Caco-2 (cell line): Measurements from ENCODE around the gene ADAM15. TPM values are rescaled to one million over a fixed set of nuclear protein-coding genes. Genes with fewer than 3 reads are reported as not detected.

Experiments used
- BruUV-seq: library from RNA; stranded (reverse); fragments of 400-500 nt; replicated peaks from 2 replicates; lab custom pipeline; 2021; lab: Mats Ljungman, UMichigan
- CTCF ChIA-PET: fragments of 300-600 bp; sonication (Branson Sonifier 250); formaldehyde crosslinking; loops from one replicate; lab custom pipeline; 2022; ENCODE audit warnings: antibody characterized with exemption; lab: Charles Lee
- POLR2A ChIA-PET: fragments of 300-600 bp; sonication (Branson Sonifier 250); formaldehyde crosslinking; loops from one replicate; lab custom pipeline; 2022; ENCODE audit warnings: antibody characterized with exemption; lab: Charles Lee
- DNase-seq, 2 experiments: peaks; one replicate each; pipeline versions ENCODE4 v3.0.0 to v3.0.0-alpha.2; 2020 to 2022
- H3K27me3 ChIP-seq: replicated peaks from 2 replicates; pipeline ENCODE4 v1.6.0; 2011; ENCODE audit warnings: low read length; ENCODE audit not compliant: control insufficient read depth, insufficient read depth
- H3K36me3 ChIP-seq: 2 replicates; pipeline ENCODE4 v1.5.1; 2011; ENCODE audit warnings: low read length; ENCODE audit not compliant: control insufficient read depth, insufficient read depth
- H3K4me1 ChIP-seq: fragments of 250-450 bp; sonication (Bioruptor Pico); 2 replicates; pipeline ENCODE4 v1.5.1; 2020; ENCODE audit warnings: mild to moderate bottlenecking
- H3K4me3 ChIP-seq: 2 replicates; pipeline ENCODE4 v1.5.1; 2011; ENCODE audit warnings: low read depth, mild to moderate bottlenecking, control low read depth, low read length
- H3K9me3 ChIP-seq: fragments of 250-450 bp; sonication (Bioruptor Pico); 2 replicates; pipeline ENCODE4 v1.5.1; 2020; ENCODE audit warnings: mild to moderate bottlenecking, moderate library complexity
- H3K27ac Mint-ChIP-seq: one replicate; pipeline ENCODE4 v1.8.0; 2022; ENCODE audit warnings: mixed read lengths; ENCODE audit not compliant: unreplicated experiment
- H3K27me3 Mint-ChIP-seq: one replicate; pipeline ENCODE4 v1.8.0; 2022; ENCODE audit warnings: mixed read lengths; ENCODE audit not compliant: insufficient read depth, unreplicated experiment
- H3K36me3 Mint-ChIP-seq: one replicate; pipeline ENCODE4 v1.8.0; 2022; ENCODE audit warnings: mild to moderate bottlenecking, mixed read lengths; ENCODE audit not compliant: insufficient read depth, unreplicated experiment
- H3K4me1 Mint-ChIP-seq: one replicate; pipeline ENCODE4 v1.8.0; 2022; ENCODE audit warnings: low read depth, mixed read lengths; ENCODE audit not compliant: unreplicated experiment
- H3K4me3 Mint-ChIP-seq: one replicate; pipeline ENCODE4 v1.8.0; 2022; ENCODE audit warnings: mild to moderate bottlenecking, moderate library complexity, mixed read lengths; ENCODE audit not compliant: unreplicated experiment
- H3K9me3 Mint-ChIP-seq: one replicate; pipeline ENCODE4 v1.8.0; 2022; ENCODE audit warnings: mixed read lengths; ENCODE audit not compliant: unreplicated experiment
- intact Hi-C: fragments of 100-400 bp; cut with micrococcal nuclease; formaldehyde crosslinking; loops from one replicate; pipeline ENCODE4 v1.10.0; 2022; ENCODE audit not compliant: unreplicated experiment
- total RNA-seq: library from RNA; stranded (reverse); gene quantifications from 2 replicates; pipeline ENCODE4 v1.2.3, GENCODE V29; 2022
- TF ChIP-seq, protein P1 (sequence below), 2 experiments: fragments of 200-600 bp in 1 of 2; IDR thresholded peaks; 1 replicate in 1 of 2; 2 replicates in 1 of 2; pipeline versions ENCODE4 v1.5.1 to v1.8.0; 2011 to 2022; ENCODE audit warnings: antibody characterized with exemption in 1 of 2, control low read depth in 1 of 2, inconsistent platforms in 1 of 2, low read depth in 1 of 2, low read length in 1 of 2, mild to moderate bottlenecking in 1 of 2, moderate library complexity in 1 of 2; ENCODE audit not compliant: insufficient read depth in 1 of 2, severe bottlenecking in 1 of 2, unreplicated experiment in 1 of 2

Gene ADAM15
- total RNA-seq, 1 experiment from 2014 or later = 44.0 TPM

DNA sequence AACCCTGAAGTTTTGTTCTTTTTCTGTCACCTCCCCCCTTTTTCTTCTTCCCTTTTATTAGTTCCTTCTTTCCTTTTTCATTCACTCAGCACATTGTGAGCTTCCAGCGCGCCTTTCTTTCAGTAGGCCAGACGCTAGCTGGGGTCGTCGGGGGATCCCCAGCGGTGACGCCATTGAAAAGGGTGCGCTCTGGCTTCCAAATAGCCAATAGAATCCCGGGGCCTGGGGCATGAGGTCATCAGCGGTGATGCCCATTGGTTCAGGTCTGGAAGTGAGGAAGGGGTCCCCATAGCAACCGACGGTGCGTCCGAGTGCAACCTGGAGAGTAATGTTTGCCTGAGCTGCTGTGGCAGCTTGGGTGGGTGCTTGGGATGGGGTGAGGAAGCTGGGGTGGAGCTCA lies 20.6 kb downstream of the ADAM15 start:
- Mint-ChIP-seq H3K9me3 (no peaks in the 10 kb centered on the region), H3K4me3 (peak overlapping the region; percentile 20), H3K27me3 (no peaks in the 10 kb centered on the region), H3K36me3 (peaks cover 6% of the 10 kb centered on the region), H3K4me1 (peaks cover 5% of the 10 kb centered on the region), H3K27ac (no peak overlapping the region)
- no peak overlapping the region for H3K4me3 ChIP-seq
- no peak for DNase-seq
- peaks cover 20% of the 10 kb centered on the region for H3K4me1 ChIP-seq
- TF ChIP-seq, protein P1, sequence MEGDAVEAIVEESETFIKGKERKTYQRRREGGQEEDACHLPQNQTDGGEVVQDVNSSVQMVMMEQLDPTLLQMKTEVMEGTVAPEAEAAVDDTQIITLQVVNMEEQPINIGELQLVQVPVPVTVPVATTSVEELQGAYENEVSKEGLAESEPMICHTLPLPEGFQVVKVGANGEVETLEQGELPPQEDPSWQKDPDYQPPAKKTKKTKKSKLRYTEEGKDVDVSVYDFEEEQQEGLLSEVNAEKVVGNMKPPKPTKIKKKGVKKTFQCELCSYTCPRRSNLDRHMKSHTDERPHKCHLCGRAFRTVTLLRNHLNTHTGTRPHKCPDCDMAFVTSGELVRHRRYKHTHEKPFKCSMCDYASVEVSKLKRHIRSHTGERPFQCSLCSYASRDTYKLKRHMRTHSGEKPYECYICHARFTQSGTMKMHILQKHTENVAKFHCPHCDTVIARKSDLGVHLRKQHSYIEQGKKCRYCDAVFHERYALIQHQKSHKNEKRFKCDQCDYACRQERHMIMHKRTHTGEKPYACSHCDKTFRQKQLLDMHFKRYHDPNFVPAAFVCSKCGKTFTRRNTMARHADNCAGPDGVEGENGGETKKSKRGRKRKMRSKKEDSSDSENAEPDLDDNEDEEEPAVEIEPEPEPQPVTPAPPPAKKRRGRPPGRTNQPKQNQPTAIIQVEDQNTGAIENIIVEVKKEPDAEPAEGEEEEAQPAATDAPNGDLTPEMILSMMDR (IDR thresholded peaks at IDR 0.05; ENCODE audit: insufficient read depth in 1 of 2, low read depth in 1 of 2, low read length in 1 of 2, severe bottlenecking in 1 of 2, unreplicated experiment in 1 of 2) = no peak
- H3K9me3 ChIP-seq = no peaks in the 10 kb centered on the region
- H3K36me3 ChIP-seq = no peaks in the 10 kb centered on the region; the same call in 1 of the 2 replicates
- BruUV-seq = no TSS peak
- intact Hi-C loops = no loop called here
- no peaks in the 10 kb centered on the region for H3K27me3 ChIP-seq
- POLR2A ChIA-PET = no interaction called here
- CTCF ChIA-PET = interaction anchor here (1.0 kb wide), 1 partner anchor 13 kb away, joined by 7 read pairs; no protein-coding TSS in a partner anchor

DNA sequence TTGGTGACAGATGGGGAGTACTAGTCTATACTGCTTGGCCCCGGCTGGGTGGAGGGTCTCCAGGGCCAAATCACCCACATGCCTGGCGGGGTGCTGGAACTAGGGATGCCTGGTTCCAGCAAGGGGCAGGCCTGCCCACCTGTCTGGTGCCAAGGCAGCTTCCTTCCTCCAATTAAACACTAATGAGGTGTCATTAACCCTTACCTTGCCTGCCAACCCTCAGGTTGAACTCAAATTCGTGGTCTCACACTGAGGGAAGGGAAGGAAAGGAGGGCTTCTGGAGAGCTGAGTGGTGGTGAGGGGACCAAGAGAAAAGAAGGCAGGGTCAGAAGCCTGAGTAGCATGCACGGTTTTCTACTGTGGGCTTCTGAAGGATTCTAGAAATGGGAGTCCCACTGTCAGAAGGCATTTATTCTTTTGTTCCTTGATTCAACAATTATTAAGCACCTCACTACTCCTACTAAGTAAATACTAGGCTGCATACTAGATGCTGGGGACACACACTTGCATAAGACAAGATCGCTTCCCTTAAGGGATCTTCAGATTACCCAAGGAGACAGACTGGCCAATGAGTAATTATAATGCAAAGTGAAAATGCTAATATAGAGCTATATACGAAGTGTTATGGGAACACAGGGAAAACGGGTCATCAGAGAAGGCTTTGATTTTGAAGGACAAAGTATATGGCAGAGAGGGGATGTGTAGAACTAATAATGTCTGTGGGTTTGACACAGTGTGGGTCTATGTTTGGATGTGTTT lies 21.6 kb downstream of the ADAM15 start:
- no TSS peak for BruUV-seq
- H3K27me3 ChIP-seq = no peaks in the 10 kb centered on the region
- peaks cover 26% of the 10 kb centered on the region for H3K4me1 ChIP-seq
- no peaks in the 10 kb centered on the region; the same call in 1 of the 2 replicates for H3K36me3 ChIP-seq
- peaks cover 6% of the 10 kb centered on the region for H3K36me3 Mint-ChIP-seq
- peaks cover 10% of the 10 kb centered on the region for H3K4me1 Mint-ChIP-seq
- ChIA-PET CTCF (interaction anchor here (1.0 to 1.4 kb wide), 2 partner anchors 12 to 19 kb away, joined by 4 to 7 read pairs; no protein-coding TSS in a partner anchor), POLR2A (no interaction called here)
- H3K27me3 Mint-ChIP-seq = no peaks in the 10 kb centered on the region
- no peak for DNase-seq
- no peaks in the 10 kb centered on the region for H3K9me3 Mint-ChIP-seq
- TF ChIP-seq, protein P1 (IDR thresholded peaks at IDR 0.05; ENCODE audit: insufficient read depth in 1 of 2, low read depth in 1 of 2, low read length in 1 of 2, severe bottlenecking in 1 of 2, unreplicated experiment in 1 of 2) = no peak
- no peak overlapping the region for H3K27ac Mint-ChIP-seq
- no peak overlapping the region for H3K4me3 ChIP-seq
- H3K9me3 ChIP-seq = no peaks in the 10 kb centered on the region
- H3K4me3 Mint-ChIP-seq = no peak overlapping the region
- intact Hi-C loops = no loop called here

DNA sequence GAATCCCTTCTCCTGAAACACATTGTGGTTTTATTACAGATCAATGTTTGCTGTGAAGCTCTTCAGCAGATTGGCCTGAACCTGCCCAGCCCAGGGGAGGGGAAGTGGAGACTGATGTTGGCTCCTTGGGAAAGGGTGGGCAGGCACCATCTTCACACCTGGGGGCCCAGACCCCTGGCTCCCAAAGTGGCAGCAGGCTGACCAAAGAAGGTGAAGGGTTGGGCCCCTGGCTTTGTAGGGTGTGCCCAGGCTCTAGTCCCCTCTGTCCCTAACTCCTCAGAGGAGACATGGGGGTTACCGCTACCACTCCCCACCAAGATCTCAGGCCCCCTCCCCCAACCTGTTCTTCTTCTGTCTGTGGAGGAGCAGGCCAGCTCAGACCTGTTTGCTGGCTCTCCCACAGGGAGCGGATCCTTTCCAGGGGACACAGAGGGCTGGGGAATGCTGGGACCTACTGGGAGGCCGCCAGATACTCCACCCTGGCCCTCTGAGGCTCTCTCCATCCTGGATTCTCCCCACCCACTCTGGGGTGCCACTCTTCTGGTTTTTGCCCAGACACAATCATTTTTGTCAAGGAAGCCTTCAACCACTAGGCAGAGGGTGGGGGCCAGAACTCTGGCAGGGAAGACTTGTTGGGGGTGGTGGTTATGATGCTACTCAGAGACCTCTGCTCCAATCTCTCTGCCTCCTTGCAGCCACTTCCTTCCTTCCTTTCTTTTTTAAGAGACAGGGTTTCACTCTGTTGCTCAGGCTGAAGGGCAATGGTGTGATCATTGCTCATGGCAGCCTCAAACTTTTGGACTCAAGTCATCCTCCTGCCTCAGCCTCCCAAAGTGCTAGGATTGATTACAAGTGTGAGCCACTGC lies 22.5 kb downstream of the ADAM15 start:
- H3K9me3 ChIP-seq = no peaks in the 10 kb centered on the region
- no peak for DNase-seq
- intact Hi-C loops = no loop called here
- no peaks in the 10 kb centered on the region; the same call in 1 of the 2 replicates for H3K27me3 ChIP-seq
- TF ChIP-seq, protein P1 (IDR thresholded peaks at IDR 0.05; ENCODE audit: insufficient read depth in 1 of 2, low read depth in 1 of 2, low read length in 1 of 2, severe bottlenecking in 1 of 2, unreplicated experiment in 1 of 2) = no peak
- no peak overlapping the region for H3K4me3 ChIP-seq
- Mint-ChIP-seq H3K9me3 (no peaks in the 10 kb centered on the region), H3K4me3 (no peak overlapping the region), H3K4me1 (peaks cover 15% of the 10 kb centered on the region), H3K27ac (no peak overlapping the region), H3K36me3 (peaks cover 5% of the 10 kb centered on the region), H3K27me3 (no peaks in the 10 kb centered on the region)
- ChIA-PET POLR2A (no interaction called here), CTCF (interaction anchor here (1.1 to 1.4 kb wide), 2 partner anchors 18 to 94 kb away, joined by 3 to 4 read pairs; no protein-coding TSS in a partner anchor)
- H3K4me1 ChIP-seq = peaks cover 26% of the 10 kb centered on the region
- no TSS peak for BruUV-seq
- no peaks in the 10 kb centered on the region for H3K36me3 ChIP-seq
